Activated naive CD8-positive, alpha-beta T cell treated with anti-CD3 and anti-CD28 coated beads for 36 hours (primary cell): Measurements from ENCODE around the gene TEX101. TPM values are rescaled to one million over a fixed set of nuclear protein-coding genes. Genes with fewer than 3 reads are reported as not detected.
A peak's percentile ranks its signal among the peaks of the same experiment; 100 is the strongest.

ENCODE experiments used
- DNase-seq: peaks from one replicate; pipeline ENCODE4 v3.0.0; 2021
- H3K27ac Mint-ChIP-seq: one replicate; pipeline ENCODE4 v1.8.0; 2022; ENCODE audit warnings: mild to moderate bottlenecking, moderate library complexity, mixed read lengths
- H3K27me3 Mint-ChIP-seq: one replicate; pipeline ENCODE4 v1.8.0; 2022; ENCODE audit warnings: mild to moderate bottlenecking, mixed read lengths
- H3K36me3 Mint-ChIP-seq: one replicate; pipeline ENCODE4 v1.8.0; 2021; ENCODE audit warnings: mild to moderate bottlenecking, mixed read lengths
- H3K4me1 Mint-ChIP-seq: one replicate; pipeline ENCODE4 v1.8.0; 2021; ENCODE audit warnings: mixed read lengths
- H3K4me3 Mint-ChIP-seq: one replicate; pipeline ENCODE4 v1.8.0; 2022; ENCODE audit warnings: mild to moderate bottlenecking, moderate library complexity, mixed read lengths
- H3K9me3 Mint-ChIP-seq: one replicate; pipeline ENCODE4 v1.8.0; 2022; ENCODE audit warnings: mixed read lengths
- total RNA-seq, 2 experiments: library from RNA; stranded (reverse); gene quantifications; one replicate each; pipeline ENCODE4 v1.2.3, GENCODE V29; 2021

The TEX101 gene
- total RNA-seq, 2 experiments from 2014 or later, result not detected

DNA sequence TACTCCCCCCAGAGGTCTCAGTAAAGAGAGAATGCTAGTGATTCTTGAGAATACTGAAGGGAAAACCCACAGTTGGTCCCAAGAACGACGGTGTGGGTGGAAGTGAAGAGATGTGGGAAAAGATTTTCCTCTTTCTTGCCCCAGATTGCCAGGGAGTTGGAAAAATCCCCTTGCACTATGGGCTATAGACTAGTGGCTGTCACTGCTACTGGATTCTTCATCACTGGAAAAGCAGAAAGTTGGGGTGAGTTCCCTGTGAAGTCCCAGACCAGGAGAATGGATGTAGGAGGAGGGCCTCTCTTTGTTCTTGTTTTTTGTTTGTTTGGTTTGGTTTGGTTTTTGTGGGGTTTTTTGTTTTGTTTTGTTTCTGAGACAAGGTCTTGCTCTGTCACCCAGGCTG, 39.3 kb downstream of the TEX101 start:
- Mint-ChIP-seq H3K27me3 (no peaks in the 10 kb centered on the region), H3K27ac (no peak overlapping the region), H3K4me3 (no peak overlapping the region), H3K36me3 (peaks cover 1% of the 10 kb centered on the region), H3K9me3 (peaks cover 7% of the 10 kb centered on the region), H3K4me1 (peaks cover 14% of the 10 kb centered on the region)
- DNase-seq, result no peak

DNA sequence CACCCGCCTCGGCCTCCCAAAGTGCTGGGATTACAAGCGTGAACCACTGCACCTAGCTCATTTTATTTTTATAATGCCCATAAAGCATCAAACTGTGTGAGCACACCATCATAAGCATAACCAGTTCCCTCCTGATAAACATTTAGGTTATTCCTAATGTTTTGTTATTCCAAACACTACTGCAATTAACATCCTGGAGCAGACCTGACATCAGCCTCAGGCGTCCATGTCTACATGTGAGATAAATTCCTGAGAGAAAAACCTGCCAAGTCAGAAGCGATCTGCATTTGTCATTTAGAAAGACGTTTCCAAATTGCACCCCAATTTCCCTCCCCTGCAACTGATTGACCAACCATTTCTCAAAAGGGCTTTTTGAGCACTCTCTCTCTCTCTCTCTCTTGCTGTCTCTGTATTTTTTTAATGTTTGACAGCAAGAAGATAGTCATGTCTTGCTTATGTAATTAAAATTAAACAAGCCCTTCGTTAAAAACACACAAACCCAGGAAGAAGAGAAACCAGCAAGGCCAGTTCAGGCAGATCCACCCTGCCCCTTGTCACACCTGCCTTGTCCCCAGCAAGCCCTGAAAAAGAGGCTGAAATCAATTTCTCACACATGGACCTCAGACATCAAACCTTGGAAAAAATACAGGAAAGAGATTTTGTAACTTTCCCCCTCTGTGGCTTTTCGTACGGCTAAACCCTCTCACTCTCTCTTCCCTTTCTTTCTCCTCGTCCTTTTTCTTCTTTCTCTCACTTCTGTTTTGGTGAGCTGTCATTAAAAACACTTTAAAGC, 40.8 kb downstream of the TEX101 start:
- Mint-ChIP-seq H3K4me1 (peaks cover 13% of the 10 kb centered on the region), H3K9me3 (peaks cover 7% of the 10 kb centered on the region), H3K27me3 (no peaks in the 10 kb centered on the region), H3K27ac (no peak overlapping the region), H3K36me3 (peaks cover 1% of the 10 kb centered on the region), H3K4me3 (no peak overlapping the region)
- DNase-seq, result no peak

DNA sequence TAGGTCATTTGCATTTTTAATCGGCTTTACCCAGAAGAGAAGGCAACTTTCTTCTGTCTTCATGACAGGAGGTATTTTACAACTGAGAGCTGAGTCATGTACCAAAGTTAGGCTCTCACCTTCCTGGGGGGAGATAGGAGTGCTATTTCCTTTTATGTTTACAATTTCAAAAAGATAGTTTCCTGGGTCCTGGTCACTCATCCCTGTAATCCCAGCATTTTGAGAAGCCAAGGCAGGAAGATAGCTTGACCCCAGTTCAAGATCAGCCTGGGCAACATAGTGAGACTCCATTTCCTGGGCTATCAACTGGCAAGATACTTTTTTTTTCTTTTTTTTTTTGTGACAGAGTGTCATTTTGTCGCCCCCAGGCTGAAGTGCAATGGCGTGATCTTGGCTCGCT, 43.1 kb downstream of the TEX101 start:
- H3K4me3 Mint-ChIP-seq, result no peak overlapping the region
- H3K36me3 Mint-ChIP-seq, result peaks cover 10% of the 10 kb centered on the region
- H3K27me3 Mint-ChIP-seq, result no peaks in the 10 kb centered on the region
- H3K4me1 Mint-ChIP-seq, result peaks cover 18% of the 10 kb centered on the region
- DNase-seq, result no peak
- H3K27ac Mint-ChIP-seq, result no peak overlapping the region
- no peaks in the 10 kb centered on the region for H3K9me3 Mint-ChIP-seq

DNA sequence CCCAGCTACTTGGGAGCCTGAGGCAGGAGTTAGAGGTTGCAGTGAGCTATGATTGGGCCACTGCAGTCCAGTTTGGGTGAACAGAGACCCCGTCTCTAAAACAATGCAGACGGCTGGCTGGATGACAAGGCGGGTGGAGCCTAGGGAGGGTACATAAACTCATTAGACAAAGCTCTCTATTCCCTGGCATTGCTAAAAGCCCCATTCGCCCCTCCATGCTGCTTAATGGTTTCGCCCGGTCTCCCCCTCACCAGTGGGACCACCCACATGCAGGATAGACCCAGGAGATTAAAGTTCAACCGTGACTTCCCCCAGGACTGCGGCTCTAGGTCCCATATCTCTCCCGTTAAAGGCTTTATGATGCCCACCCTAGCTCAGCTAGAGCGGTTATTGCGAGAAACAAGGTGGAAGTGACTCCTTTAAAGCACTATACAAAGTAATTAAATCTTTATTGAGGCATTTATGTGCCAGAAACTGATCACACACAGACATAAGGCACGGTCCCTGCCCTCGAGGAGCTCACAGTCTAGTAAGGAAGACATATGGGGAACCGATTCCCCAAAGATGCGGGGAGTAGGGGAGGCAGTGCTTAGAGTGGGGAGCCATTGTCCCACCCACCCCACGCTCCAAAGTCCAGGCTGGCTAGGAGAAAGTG, 45.8 kb downstream of the TEX101 start:
- H3K4me3 Mint-ChIP-seq, result no peak overlapping the region
- no peak overlapping the region for H3K27ac Mint-ChIP-seq
- no peaks in the 10 kb centered on the region for H3K9me3 Mint-ChIP-seq
- no peaks in the 10 kb centered on the region for H3K27me3 Mint-ChIP-seq
- no peak for DNase-seq
- H3K36me3 Mint-ChIP-seq, result peaks cover 10% of the 10 kb centered on the region
- peaks cover 24% of the 10 kb centered on the region for H3K4me1 Mint-ChIP-seq

DNA sequence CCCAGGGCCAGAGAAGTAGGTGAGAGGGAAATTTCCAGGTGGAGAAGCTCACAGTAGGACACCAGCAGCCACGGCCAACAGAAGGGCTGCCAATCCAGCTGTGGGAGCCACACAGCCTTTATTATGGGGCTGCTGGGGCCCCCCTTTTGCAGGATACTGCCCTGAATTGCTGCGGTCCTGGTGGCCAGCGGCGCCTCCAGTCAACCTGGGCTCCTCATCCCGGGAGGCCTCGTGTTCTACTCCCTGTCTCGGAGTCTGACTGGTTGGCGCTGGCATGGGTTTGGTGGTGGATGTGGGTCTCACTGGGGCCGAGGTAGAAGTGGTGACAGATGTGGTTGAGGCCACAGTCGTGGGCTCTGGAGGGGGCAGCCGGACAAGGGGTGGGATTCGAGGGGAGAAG, 46.6 kb downstream of the TEX101 start:
- peak overlapping the region; percentile 91 for H3K27ac Mint-ChIP-seq
- peak overlapping the region; percentile 20 for H3K4me3 Mint-ChIP-seq
- H3K4me1 Mint-ChIP-seq, result peaks cover 24% of the 10 kb centered on the region
- H3K9me3 Mint-ChIP-seq, result no peaks in the 10 kb centered on the region
- no peaks in the 10 kb centered on the region for H3K27me3 Mint-ChIP-seq
- peaks cover 10% of the 10 kb centered on the region for H3K36me3 Mint-ChIP-seq
- DNase-seq, result no peak

DNA sequence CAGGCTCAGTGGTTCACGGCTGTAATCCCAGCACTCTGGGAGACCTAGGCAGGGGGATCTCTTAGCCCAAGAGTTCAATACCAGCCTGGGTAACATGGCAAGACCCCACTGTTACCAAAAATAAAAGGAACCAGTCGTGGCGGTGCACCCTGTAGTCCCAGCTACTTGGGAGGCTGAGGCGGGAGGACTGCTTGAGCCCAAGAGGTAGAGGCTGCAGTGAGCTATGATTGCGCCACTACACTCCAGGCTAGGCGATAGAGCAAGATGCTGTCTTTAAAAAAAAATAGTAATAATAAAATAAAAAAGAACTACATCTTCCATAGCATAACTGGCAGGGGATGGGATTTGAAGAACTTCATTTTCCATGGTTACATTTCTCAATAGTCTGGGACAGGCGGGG, 47.7 kb downstream of the TEX101 start:
- peaks cover 28% of the 10 kb centered on the region for H3K4me1 Mint-ChIP-seq
- H3K9me3 Mint-ChIP-seq, result no peaks in the 10 kb centered on the region
- H3K27me3 Mint-ChIP-seq, result no peaks in the 10 kb centered on the region
- DNase-seq, result no peak
- H3K27ac Mint-ChIP-seq, result peak overlapping the region; percentile 91
- peak overlapping the region; percentile 87 for H3K4me3 Mint-ChIP-seq
- peaks cover 10% of the 10 kb centered on the region for H3K36me3 Mint-ChIP-seq

DNA sequence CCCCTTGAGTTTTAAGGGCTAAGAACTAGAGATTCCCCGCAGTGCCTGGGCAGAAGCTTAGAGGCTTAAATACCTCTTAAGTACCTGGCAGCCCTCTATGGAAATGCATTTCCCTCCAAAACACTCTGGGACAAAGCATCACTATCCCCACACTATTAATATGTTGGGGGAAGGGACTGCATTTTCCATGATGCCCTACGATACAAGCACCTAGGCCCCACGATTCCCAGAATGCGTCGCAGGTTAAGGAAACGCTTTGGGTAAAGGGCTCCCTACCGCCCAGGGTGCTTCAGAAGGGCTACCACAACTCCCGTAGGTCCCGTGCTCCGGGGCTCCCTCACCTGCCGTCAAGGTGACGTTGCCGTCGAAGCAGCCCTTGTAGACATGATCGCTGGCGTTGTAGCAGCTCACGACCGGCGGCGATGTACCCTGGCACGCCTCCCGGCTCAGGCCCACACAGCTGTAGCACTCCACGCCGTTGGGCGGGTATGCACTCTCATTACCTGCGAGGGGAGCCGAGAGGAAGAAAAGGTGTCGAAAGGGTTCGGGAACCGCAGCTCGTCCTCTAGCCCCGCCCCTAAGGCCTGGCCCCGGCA, 48.2 kb downstream of the TEX101 start:
- no peaks in the 10 kb centered on the region for H3K27me3 Mint-ChIP-seq
- no peaks in the 10 kb centered on the region for H3K9me3 Mint-ChIP-seq
- H3K4me3 Mint-ChIP-seq, result peak overlapping the region; percentile 87
- H3K36me3 Mint-ChIP-seq, result peaks cover 10% of the 10 kb centered on the region
- no peak for DNase-seq
- H3K4me1 Mint-ChIP-seq, result peaks cover 30% of the 10 kb centered on the region
- peak overlapping the region; percentile 91 for H3K27ac Mint-ChIP-seq

DNA sequence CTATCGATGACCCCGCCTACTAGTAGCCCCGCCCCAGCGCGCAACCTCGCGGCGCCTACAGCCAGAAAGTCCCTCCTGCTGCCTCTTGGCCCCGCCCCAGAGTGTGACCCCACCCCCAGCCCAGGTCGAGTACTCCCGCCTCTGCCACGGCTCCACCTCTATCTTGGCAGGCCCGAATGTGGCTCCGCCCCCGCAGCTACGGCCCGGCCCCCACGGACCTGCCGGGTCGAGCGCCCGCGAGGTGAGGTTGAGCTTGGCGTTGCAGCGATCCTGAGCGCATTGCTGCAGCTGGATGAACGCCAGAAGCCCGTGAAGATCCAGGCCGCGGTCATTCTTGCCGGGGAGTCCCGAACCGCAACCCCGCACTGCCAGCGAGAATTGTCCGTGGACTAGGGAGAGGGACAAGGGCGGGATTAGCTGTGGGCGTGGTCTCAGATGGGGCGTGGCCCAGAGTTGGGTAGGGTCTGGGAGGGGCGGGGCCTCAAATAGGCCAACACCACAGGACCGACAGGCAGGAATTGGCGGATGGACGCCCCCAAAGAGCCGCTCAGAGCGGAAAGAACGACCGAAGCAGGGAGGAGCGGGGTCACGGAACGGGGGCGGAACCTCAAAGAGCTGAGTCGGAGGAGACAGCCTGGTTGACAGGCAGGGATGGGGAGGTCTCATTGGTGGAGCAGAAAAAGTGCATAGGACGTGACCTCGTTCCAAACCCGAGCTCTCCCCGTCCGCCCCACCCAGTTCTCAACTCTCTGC, 48.9 kb downstream of the TEX101 start:
- Mint-ChIP-seq H3K27me3 (no peaks in the 10 kb centered on the region), H3K9me3 (no peaks in the 10 kb centered on the region), H3K4me1 (peaks cover 36% of the 10 kb centered on the region), H3K36me3 (peaks cover 10% of the 10 kb centered on the region), H3K4me3 (peak overlapping the region; percentile 87), H3K27ac (peak overlapping the region; percentile 91)
- peak; percentile 98 for DNase-seq

DNA sequence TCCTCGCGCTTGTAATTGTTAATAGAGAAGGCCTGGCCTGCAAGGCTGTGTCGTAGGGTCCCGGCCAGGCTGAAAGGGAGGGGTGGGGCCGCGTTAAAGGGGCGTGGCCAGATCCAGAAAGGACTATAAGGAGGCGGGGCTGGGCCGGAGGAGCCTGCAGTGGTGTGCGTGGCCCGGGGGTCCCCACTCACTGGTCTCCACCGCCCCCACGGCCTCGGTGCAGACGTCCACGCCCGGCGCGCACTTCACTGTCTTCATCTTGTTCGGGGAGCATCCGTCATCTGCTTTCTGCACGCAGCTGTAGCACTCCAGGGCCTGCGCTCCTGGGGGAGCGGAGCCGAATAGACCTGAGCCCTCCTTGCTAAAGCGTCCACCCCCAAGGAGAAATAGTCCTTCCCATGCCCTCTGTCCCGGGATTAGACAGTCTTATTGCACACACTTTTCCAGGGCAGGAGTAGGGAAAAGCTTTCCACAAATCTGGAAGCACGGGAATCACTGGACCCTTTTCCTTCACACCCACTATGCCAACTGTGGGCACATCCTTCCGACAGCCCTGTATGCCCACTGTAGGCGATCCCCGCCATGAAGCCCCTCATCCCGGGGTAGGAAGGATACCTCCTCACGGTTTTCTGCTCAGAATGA, 49.6 kb downstream of the TEX101 start:
- peak overlapping the region; percentile 91 for H3K27ac Mint-ChIP-seq
- H3K4me3 Mint-ChIP-seq, result peak overlapping the region; percentile 87
- no peaks in the 10 kb centered on the region for H3K9me3 Mint-ChIP-seq
- H3K4me1 Mint-ChIP-seq, result peaks cover 43% of the 10 kb centered on the region
- H3K27me3 Mint-ChIP-seq, result no peaks in the 10 kb centered on the region
- no peak for DNase-seq
- peaks cover 10% of the 10 kb centered on the region for H3K36me3 Mint-ChIP-seq

DNA sequence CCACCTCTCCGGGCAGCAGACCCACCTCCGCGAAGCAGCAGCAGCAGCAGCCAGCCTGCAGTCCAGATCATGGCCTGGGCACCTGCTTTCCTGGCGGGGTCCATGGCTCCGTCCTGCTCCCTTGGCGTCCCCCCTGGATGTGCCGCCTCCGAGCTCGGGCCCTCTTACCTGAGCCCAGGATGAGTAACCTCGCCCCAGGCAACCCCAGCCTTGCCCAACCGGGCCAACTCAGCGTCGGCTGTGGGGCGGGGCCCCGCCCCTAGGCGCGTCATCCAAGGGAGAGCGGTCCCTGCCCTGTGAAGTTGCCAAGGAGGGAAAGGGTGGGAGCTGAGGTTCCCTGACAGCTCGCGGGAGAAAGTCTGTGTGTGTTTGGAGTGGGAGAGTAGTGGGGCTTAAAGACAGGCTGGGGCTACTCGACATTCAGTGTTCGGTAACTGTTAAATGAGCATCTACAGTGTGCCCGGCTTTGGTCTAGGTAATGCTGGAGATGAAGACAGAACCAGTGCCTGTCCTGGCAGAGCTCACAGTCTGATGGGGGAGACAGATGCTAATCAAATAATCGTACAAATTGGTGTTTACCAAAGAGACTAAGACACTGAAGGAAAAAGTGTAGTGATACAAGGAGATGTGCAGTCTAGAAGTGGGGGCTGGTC, 50.9 kb downstream of the TEX101 start, which contains the start of gene LYPD3:
LYPD3 (minus strand) TSS at position 141 of the 653 bp plus-strand sequence; CDS start at position 104, 37 bp downstream.
- no peak for DNase-seq
- peaks cover 10% of the 10 kb centered on the region for H3K36me3 Mint-ChIP-seq
- H3K27ac Mint-ChIP-seq, result peak within 1 kb of the TSS; percentile 71
- H3K9me3 Mint-ChIP-seq, result no peaks in the 10 kb centered on the region
- peak within 1 kb of the TSS; percentile 87 for H3K4me3 Mint-ChIP-seq
- no peaks in the 10 kb centered on the region for H3K27me3 Mint-ChIP-seq
- peaks cover 53% of the 10 kb centered on the region for H3K4me1 Mint-ChIP-seq

DNA sequence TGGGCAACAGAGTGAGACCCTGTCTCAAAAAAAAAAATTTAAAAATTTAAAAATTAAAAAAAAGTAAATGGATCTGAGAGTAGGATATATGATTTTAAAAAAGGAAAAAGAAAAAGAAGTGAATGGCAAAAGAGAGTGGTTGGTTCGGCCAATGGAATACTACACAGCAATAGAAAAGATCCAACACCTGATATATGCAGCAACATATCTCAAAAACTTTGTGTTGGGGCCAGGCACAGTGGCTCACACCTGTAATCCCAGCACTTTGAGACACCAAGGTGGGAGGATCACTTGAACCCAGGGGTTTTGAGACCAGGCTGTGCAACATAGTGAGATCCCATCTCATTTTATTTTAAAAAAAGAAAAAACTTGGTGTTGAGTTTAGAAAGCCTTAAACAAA, 52.1 kb downstream of the TEX101 start:
- H3K36me3 Mint-ChIP-seq, result peaks cover under 1% of the 10 kb centered on the region
- no peaks in the 10 kb centered on the region for H3K9me3 Mint-ChIP-seq
- H3K4me1 Mint-ChIP-seq, result peaks cover 55% of the 10 kb centered on the region
- H3K27me3 Mint-ChIP-seq, result no peaks in the 10 kb centered on the region
- no peak overlapping the region for H3K4me3 Mint-ChIP-seq
- no peak for DNase-seq
- no peak overlapping the region for H3K27ac Mint-ChIP-seq

DNA sequence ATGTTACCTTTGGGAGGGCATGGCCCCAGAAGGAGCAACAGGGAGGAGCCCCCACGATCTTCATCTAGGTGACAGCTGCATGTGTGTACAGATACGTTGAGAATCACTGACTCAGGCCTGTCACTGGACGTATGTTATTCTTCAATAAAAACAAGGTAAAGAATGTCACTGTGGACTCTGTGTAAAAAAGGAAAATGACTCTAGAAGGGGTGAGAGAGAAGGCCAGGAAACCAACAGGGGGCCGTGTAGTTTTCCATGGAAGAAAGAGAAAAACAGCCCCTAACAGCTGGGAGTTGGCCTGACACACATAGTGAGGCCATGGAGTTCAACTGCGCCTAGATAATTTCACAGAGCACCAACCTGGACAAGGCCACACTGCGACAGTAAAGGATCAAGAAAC, 52.6 kb downstream of the TEX101 start:
- Mint-ChIP-seq H3K4me3 (no peak overlapping the region), H3K4me1 (peaks cover 51% of the 10 kb centered on the region), H3K27ac (no peak overlapping the region), H3K9me3 (no peaks in the 10 kb centered on the region), H3K36me3 (no peaks in the 10 kb centered on the region), H3K27me3 (no peaks in the 10 kb centered on the region)
- DNase-seq, result no peak

DNA sequence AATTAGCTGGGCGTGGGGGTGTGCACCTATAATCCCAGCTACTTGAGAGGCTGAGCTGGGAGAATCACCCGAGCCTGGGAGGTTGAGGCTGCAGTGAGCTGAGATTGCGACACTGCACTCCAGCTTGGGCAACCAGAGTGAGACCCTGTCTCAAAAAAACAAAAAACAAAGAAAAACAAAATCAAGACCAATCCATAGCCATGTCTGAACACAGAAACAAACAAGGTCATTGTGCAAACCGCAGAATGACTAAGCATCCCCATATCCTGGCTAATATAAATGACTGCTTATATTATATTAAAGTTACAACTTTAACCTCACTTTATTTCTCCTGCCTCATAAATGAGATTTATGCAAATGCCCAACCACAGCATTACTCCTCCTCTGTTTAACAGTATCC, 53.0 kb downstream of the TEX101 start:
- Mint-ChIP-seq H3K27ac (no peak overlapping the region), H3K9me3 (no peaks in the 10 kb centered on the region), H3K4me1 (peaks cover 51% of the 10 kb centered on the region), H3K27me3 (no peaks in the 10 kb centered on the region), H3K4me3 (no peak overlapping the region), H3K36me3 (no peaks in the 10 kb centered on the region)
- DNase-seq, result no peak
